AG04450 (cell line): Measurements from ENCODE around the gene VAV3. TPM values are rescaled to one million over a fixed set of nuclear protein-coding genes. Genes with fewer than 3 reads are reported as not detected.

Experiments
- CTCF ChIA-PET: fragments of 300-600, 350-600 bp; formaldehyde crosslinking; extraction: SDS; loops from one replicate; lab custom pipeline; 2022; ENCODE audit warnings: antibody characterized with exemption, inconsistent platforms; lab: Charles Lee
- POLR2A ChIA-PET: fragments of 350-600 bp; formaldehyde crosslinking; extraction: SDS; loops from one replicate; lab custom pipeline; 2021; ENCODE audit warnings: antibody characterized with exemption, inconsistent platforms; lab: Yijun Ruan, JAX
- DNase-seq: peaks from one replicate; pipeline ENCODE4 v3.0.0-alpha.2; 2011; ENCODE audit warnings: low read depth, low spot score
- H3K27ac ChIP-seq: one replicate; pipeline ENCODE4 v1.5.1; 2012; ENCODE audit warnings: low read depth, low read length, control low read depth
- H3K27me3 ChIP-seq: one replicate; pipeline ENCODE4 v1.6.0; 2012; ENCODE audit warnings: low read length; ENCODE audit not compliant: control insufficient read depth, insufficient read depth
- H3K4me3 ChIP-seq: 2 replicates; pipeline ENCODE4 v1.5.1; 2011; ENCODE audit warnings: mild to moderate bottlenecking, low read depth, low read length, control low read depth
- H3K9me3 ChIP-seq: 2 replicates; pipeline ENCODE4 v1.5.1; 2012; ENCODE audit warnings: low read length; ENCODE audit not compliant: control insufficient read depth, insufficient read depth
- polyA plus RNA-seq: library from polyadenylated mRNA; depleted of rRNA; stranded (reverse); fragments of >200 nt; gene quantifications from 2 replicates; pipeline ENCODE4 v1.2.3, GENCODE V29; 2011
- TF ChIP-seq, protein P1 (sequence below): IDR thresholded peaks from 2 replicates; pipeline ENCODE4 v1.5.1; 2011; ENCODE audit warnings: low read depth, low read length, control low read depth, inconsistent platforms

VAV3 gene
- polyA plus RNA-seq, 1 experiment = 0.02 TPM

DNA sequence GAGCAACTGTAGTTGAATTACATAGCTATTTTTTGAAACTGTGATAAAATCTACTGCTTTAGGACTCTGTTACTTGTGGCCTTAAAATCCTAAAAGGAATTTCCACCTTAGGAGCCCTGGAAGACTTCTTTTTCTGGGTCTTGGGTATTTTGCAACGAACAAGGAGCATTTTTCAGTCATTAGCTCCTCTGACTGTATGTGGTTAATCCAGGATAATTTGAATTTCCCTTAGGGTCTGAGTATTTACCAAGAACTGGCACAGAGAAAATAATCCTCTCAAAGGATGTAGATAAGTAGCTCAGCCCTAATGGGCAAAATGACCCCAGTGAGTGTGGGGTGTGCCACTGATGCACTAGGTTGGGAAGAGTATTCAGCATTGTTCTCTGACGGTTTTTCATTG lies 170.4 kb downstream of the VAV3 start:
- H3K27ac ChIP-seq = no peak overlapping the region
- CTCF ChIA-PET = interaction anchor here (1.1 to 5.6 kb wide), 3 partner anchors 10 to 331 kb away, joined by 6 to 49 read pairs (median 7); no protein-coding TSS in a partner anchor
- TF ChIP-seq, protein P1, sequence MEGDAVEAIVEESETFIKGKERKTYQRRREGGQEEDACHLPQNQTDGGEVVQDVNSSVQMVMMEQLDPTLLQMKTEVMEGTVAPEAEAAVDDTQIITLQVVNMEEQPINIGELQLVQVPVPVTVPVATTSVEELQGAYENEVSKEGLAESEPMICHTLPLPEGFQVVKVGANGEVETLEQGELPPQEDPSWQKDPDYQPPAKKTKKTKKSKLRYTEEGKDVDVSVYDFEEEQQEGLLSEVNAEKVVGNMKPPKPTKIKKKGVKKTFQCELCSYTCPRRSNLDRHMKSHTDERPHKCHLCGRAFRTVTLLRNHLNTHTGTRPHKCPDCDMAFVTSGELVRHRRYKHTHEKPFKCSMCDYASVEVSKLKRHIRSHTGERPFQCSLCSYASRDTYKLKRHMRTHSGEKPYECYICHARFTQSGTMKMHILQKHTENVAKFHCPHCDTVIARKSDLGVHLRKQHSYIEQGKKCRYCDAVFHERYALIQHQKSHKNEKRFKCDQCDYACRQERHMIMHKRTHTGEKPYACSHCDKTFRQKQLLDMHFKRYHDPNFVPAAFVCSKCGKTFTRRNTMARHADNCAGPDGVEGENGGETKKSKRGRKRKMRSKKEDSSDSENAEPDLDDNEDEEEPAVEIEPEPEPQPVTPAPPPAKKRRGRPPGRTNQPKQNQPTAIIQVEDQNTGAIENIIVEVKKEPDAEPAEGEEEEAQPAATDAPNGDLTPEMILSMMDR = no peak
- H3K9me3 ChIP-seq = no peaks in the 10 kb centered on the region
- POLR2A ChIA-PET = no interaction called here
- H3K27me3 ChIP-seq = no peaks in the 10 kb centered on the region
- DNase-seq = no peak
- no peak overlapping the region for H3K4me3 ChIP-seq

DNA sequence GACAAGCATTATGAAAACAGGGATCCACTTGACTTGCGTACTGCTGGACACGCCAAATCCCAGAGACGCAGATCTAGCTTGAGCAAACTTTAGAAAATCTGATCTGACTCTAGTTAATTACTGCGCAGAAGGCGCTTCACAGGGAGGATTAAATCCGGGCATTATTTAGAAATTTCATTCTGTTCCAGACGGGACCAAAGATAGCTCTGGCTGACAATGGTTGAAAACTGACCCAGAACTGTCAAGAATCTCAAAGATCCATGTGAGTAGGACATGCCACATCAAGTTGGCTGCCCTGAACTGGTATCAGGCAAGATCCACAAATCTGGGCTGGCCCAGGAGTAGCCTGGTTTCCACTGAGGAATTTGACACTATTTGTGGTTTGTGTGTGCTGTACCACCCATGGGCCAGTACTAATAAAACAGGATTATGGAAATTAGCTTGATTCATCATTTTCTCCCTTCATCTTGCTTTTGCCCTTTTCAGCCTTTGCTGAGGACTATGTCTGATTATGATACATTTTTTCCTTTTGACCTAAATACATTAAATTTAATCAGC lies 171.0 kb downstream of the VAV3 start:
- ChIA-PET CTCF (interaction anchor here (1.1 to 5.6 kb wide), 3 partner anchors 10 to 332 kb away, joined by 6 to 49 read pairs (median 7); no protein-coding TSS in a partner anchor), POLR2A (no interaction called here)
- no peaks in the 10 kb centered on the region for H3K27me3 ChIP-seq
- no peak for DNase-seq
- H3K27ac ChIP-seq = no peak overlapping the region
- H3K9me3 ChIP-seq = no peaks in the 10 kb centered on the region
- H3K4me3 ChIP-seq = no peak overlapping the region
- TF ChIP-seq, protein P1 = no peak

DNA sequence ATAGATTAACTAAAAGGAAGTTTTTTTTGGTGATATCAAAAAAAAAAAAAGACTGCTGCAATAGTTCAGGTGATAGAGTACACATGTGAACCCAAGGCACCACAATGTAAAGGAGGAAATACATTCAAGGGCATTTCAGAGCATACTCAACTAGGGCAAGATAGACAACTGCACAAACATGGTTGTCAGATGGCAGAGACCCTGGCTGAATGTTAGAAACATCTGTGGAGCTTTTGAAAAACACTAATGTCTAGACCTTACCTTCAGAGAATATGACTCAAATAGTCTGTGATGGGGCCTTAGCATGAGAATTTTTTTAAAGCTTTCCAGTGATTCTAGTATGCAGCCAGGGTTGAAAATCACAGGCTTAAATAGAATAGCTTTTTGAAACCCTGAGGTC lies 173.6 kb downstream of the VAV3 start:
- POLR2A ChIA-PET = no interaction called here
- Histone ChIP-seq H3K27me3 (no peaks in the 10 kb centered on the region), H3K4me3 (no peak overlapping the region), H3K9me3 (no peaks in the 10 kb centered on the region), H3K27ac (no peak overlapping the region)
- no peak for DNase-seq
- TF ChIP-seq, protein P1 = no peak
- CTCF ChIA-PET = interaction anchor here (2.7 to 5.6 kb wide), 2 partner anchors 9 to 334 kb away, joined by 8 to 49 read pairs; no protein-coding TSS in a partner anchor

DNA sequence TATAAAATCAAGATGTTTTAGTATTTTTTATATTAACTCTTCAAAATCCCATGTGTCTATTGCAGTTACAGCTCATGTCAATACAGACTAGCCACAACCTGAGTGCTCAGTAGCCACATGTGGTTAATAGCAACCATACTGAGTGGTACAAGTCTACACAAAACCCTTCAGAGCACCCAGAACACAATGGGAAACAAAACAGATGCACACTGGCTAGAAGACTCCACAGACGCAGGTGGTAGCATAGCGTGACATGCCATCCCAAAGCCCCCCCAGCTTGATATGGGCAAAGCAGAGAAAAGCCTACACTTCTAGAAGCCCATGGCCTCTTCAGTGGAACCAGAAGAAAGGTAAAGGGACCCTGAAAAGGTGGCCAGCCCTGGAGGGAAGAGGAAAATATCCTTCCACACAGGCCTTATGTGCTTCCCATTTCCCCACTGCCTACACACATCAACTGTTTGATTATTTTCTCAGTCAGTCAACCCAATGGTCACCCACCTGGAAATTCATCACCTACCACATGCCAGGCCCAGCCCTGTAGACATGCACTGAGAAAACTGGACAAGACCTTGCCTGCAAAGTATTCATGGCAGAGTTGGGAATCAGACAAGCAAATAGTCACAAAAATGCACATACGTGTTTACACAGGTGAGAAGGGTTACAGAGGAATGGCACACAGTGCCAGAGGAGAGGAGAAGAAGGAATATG lies 175.0 kb downstream of the VAV3 start:
- H3K4me3 ChIP-seq = no peak overlapping the region
- POLR2A ChIA-PET = no interaction called here
- no peak for DNase-seq
- TF ChIP-seq, protein P1 = no peak
- CTCF ChIA-PET = interaction anchor here (2.7 kb wide), 1 partner anchor 335 kb away, joined by 8 read pairs; no protein-coding TSS in a partner anchor
- H3K27me3 ChIP-seq = no peaks in the 10 kb centered on the region
- H3K9me3 ChIP-seq = no peaks in the 10 kb centered on the region
- H3K27ac ChIP-seq = no peak overlapping the region
